GM23338 (cell line): ENCODE data around the gene LITAF. TPM values are rescaled to one million over a fixed set of nuclear protein-coding genes. Genes with fewer than 3 reads are reported as not detected.

ENCODE experiments used
- CREB1 ChIP-seq: fragments of 250-450 bp; sonication (Bioruptor Pico); IDR thresholded peaks from 2 replicates; pipeline ENCODE4 v1.5.0; 2020; ENCODE audit warnings: low read depth, mild to moderate bottlenecking, moderate library complexity
- ETS1 ChIP-seq: IDR thresholded peaks from 2 replicates; pipeline ENCODE4 v1.6.1; 2016; ENCODE audit warnings: antibody characterized with exemption
- EZH2 ChIP-seq: fragments of 200-600 bp; sonication (generic); IDR thresholded peaks from one replicate; pipeline ENCODE4 v1.8.0; 2017; ENCODE audit warnings: antibody characterized with exemption, mild to moderate bottlenecking, low read depth; ENCODE audit not compliant: unreplicated experiment
- EZH2phosphoT487 ChIP-seq: fragments of 200-600 bp; sonication (generic); IDR thresholded peaks from one replicate; pipeline ENCODE4 v1.8.1; 2018; ENCODE audit warnings: antibody characterized with exemption; ENCODE audit not compliant: unreplicated experiment
- JUNB ChIP-seq: IDR thresholded peaks from one replicate; pipeline ENCODE4 v1.6.1; 2016; ENCODE audit warnings: antibody characterized with exemption; ENCODE audit not compliant: unreplicated experiment
- NANOG ChIP-seq: IDR thresholded peaks from 2 replicates; pipeline ENCODE4 v1.6.1; 2016; ENCODE audit warnings: antibody characterized with exemption, borderline replicate concordance
- STAT1 ChIP-seq: IDR thresholded peaks from one replicate; pipeline ENCODE4 v1.6.1; 2016; ENCODE audit warnings: antibody characterized with exemption; ENCODE audit not compliant: unreplicated experiment
- ZNF114 ChIP-seq: fragments of 250-450 bp; sonication (Bioruptor Pico); IDR thresholded peaks from 2 replicates; pipeline ENCODE4 v1.5.0; 2020; ENCODE audit warnings: mild to moderate bottlenecking, moderate library complexity
- ZNF331 ChIP-seq: fragments of 250-450 bp; sonication (Bioruptor Pico); IDR thresholded peaks from 2 replicates; pipeline ENCODE4 v1.5.0; 2020; ENCODE audit warnings: low read depth, mild to moderate bottlenecking, moderate library complexity
- ZNF462 ChIP-seq: fragments of 250-450 bp; sonication (Bioruptor Pico); IDR thresholded peaks from 2 replicates; pipeline ENCODE4 v1.5.0; 2020; ENCODE audit warnings: mild to moderate bottlenecking, moderate library complexity
- polyA plus RNA-seq: library from polyadenylated mRNA; unstranded; fragments of >200 nt; fragmentation: Nextera tagmentation; extraction: Ambion mirVana; gene quantifications from 2 replicates; pipeline ENCODE4 v1.2.1, GENCODE V29; 2016
- total RNA-seq: library from RNA; depleted of rRNA; stranded (reverse); fragments of >200 nt; shearing (Covaris generic); gene quantifications from 2 replicates; pipeline ENCODE4 v1.2.3, GENCODE V29; 2014
- TF ChIP-seq, protein P1 (sequence below), 2 experiments: fragments of 200-600 bp in 1 of 2; sonication (generic) in 1 of 2; conservative IDR thresholded peaks; 2 replicates each; pipeline versions ENCODE4 v1.5.1 to v1.6.1; 2016 to 2017; ENCODE audit warnings: antibody characterized with exemption in 2 of 2, low read depth in 2 of 2, mild to moderate bottlenecking in 2 of 2, moderate library complexity in 1 of 2

Gene LITAF
- total and polyA plus RNA-seq, 2 experiments from 2014 or later = 131 to 158 TPM

GRCh38 chr16:11530171-11530940 lies 56.4 kb downstream of the LITAF start (continued):
- TF ChIP-seq ZNF462 (CRISPR knock-in tag) (no peak), STAT1 (no peak), EZH2 (no peak), JUNB (no peak), ETS1 (no peak), ZNF114 (no peak), NANOG (no peak), EZH2phosphoT487 (no peak), ZNF331 (CRISPR knock-in tag) (no peak), CREB1 (CRISPR knock-in tag) (no peak)
- TF ChIP-seq, protein P1, sequence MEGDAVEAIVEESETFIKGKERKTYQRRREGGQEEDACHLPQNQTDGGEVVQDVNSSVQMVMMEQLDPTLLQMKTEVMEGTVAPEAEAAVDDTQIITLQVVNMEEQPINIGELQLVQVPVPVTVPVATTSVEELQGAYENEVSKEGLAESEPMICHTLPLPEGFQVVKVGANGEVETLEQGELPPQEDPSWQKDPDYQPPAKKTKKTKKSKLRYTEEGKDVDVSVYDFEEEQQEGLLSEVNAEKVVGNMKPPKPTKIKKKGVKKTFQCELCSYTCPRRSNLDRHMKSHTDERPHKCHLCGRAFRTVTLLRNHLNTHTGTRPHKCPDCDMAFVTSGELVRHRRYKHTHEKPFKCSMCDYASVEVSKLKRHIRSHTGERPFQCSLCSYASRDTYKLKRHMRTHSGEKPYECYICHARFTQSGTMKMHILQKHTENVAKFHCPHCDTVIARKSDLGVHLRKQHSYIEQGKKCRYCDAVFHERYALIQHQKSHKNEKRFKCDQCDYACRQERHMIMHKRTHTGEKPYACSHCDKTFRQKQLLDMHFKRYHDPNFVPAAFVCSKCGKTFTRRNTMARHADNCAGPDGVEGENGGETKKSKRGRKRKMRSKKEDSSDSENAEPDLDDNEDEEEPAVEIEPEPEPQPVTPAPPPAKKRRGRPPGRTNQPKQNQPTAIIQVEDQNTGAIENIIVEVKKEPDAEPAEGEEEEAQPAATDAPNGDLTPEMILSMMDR (conservative IDR thresholded peaks at IDR 0.05; ENCODE audit: low read depth in 2 of 2) = no peak
